HPDE6-E6E7 (cell line): ENCODE measurements around the gene ESPNL.
"Not testable (repeated sequence)": the region's sequence is repeated elsewhere in the genome, so short reads cannot be mapped to it uniquely, and the experiment has no call there.

Experiments
- DNase-seq: peaks from one replicate; pipeline ENCODE4 v3.0.0; 2011; ENCODE audit warnings: missing footprints; ENCODE audit errors: extremely low spot score

Gene ESPNL

GRCh38 chr2:238115709-238116108 lies 15.6 kb downstream of the ESPNL start:
- DNase-seq, result not testable (repeated sequence)

DNA sequence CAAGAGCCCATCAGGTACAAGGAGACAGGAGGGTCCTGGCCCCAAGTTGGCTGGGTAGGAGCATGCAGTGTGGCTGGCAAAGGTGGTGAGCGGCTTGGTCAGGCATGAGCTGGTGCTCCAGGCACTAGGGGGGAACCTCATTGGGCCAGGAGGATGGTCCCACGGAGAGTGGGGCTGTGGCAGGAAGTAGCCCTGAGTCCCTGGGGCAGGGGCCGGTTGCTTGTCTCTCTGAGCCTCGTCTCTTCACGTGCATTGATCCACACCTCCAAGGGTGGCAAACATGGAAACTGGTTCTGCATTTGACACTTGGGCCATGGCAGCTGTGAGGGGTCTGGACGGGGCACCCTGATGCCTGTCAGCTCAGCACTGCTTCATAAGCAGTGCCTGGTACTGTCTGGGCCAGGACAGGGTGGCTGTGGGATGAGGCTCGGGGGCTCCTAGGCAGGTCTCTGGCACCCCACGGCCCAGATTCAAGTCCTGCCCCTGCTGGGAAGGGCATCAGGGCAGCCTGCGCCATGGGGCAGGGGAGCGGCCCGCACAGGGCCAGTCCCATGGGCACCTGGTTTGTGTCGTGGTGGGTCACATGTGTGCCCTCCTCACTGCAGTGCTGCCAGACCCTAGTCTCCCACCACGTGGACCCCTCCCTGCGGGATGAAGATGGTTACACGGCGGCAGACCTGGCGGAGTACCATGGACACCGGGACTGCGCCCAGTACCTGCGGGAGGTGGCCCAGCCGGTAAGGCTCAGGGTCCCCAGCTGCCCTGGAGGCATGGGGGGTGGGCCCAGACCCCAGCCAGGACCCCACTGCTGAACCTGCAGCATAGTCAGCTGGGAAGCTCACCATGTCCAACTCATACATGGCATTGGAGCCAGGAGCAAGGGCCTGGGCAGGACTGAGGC lies 16.4 kb downstream of the ESPNL start:
- no peak for DNase-seq

DNA sequence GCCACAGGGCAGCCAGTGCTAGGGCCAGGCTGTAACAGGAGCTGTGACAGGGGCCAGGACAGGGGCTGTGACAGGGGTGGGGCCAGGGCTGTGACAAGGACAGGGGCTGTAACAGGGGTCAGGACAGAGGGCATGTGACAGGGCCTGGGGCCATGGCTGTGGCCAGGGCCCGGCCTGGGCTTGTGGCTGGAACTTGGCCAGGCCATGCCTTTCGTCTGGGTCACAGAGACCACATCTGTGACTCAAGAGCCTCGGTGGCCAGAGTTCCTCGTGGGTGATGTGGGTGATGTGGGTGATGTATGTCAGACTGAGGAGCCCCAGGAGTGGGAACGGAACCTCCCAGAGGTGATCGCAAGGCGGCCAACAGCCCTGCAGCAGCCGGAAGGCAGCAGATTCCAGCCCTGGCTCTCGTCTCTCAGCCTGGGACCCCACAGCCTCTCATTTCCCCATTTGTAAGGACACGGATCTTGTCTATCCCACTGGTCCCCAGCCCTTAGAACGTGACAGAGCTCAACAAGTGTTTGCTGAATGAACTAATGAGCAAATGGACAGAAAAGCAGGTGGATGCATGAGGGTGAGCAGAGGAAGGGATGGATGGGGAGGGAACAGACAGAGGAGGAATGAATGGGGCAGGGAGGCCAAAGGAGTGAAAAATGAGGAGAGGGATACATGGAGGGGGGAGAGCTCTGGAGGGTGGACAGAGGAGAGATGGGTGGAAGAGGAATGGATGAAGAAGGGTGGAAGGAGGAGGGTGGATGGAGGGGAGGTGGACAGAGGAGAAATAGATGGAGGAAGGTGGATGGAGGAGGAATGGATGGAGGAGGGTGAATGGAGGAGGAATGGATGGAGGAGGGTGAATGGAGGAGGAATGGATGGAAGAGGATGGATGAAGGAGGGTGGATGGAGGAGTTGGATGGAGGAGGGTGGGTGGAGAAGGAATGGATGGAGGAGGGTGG lies 17.3 kb downstream of the ESPNL start:
- DNase-seq, result no peak

DNA sequence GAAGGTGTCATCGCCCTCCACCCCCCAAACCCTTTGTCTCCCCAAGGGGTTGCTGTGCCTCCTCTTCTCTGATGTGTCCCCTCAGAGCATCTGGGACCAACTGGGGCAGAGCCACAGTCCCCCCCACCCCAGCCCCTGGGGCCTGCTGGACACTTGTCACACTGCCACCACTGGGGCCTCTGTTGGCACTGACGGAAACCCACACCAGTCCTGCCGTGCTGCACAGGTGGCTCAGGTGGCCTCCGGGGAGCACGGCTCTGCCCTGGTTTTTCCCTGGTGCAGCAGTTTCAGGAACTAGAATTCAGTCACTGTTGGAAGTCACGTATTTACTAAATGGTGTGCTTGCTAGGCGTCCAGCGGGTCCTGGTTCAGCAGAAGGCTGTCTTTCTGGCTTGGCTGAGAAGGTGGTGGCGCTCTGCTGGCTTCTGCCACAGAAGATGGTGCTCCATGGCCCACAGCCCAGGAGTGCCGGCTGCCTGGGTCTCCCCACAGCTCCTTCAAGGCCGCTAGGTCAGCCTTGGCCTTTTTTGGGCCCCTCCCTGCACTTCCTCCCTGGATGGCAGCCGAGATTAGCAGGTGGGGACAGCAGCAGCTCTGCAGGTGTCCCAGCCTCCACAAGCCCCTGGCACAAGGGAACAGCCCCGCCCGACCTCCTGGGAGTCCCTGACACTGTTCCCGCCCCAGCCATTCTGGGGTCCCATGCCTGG lies 19.8 kb downstream of the ESPNL start:
- no peak for DNase-seq

GRCh38 chr2:238120463-238121298 lies 20.5 kb downstream of the ESPNL start:
- DNase-seq, result no peak

GRCh38 chr2:238121511-238122286 lies 21.6 kb downstream of the ESPNL start:
- no peak for DNase-seq

DNA sequence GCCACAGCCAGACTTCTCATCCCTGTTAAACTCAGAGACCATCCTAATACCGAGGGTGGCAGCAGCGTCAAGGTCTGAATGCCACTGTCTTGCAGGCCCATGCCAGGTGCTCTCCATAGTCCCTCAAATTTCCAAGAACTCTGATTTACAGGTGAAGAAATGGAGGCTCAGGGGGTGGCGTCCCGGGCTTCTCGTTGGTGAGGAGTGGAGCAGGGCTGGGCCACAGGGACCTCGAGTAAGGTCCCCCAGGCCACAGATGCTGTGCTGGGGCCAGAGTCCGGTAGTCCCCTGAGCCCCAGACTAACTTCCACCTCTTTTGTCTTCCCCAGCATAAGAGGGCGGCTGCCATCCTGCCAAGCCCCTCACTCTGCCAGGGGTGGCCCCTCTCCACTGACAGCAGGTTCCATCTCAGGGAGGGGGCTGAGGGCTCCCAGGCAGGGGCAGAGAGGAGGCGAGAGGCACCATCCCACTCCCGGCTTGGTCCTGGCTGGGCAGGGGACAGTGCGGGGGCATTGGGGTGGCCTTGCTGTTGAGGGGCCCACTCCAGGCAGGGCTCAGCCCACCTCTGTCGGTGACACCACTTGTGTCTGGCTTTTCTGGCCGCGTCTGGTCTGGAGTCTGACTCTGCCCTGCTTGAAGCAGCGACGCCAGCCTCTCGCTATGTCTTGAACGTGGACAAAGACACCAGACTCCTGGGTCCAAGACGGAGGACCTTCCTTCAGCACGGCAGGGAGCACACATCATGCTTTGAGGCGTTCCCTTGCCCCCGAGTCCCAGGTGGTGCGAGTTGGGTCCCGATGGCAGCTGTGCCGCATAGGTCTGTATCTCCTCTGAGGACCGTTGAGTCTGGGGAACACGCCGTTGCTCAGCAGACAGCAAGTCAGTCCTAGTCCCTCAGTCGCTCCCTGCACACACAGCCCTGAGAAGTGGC lies 22.4 kb downstream of the ESPNL start:
- no peak for DNase-seq

GRCh38 chr2:238123218-238123971 lies 23.3 kb downstream of the ESPNL start:
- DNase-seq, result no peak

DNA sequence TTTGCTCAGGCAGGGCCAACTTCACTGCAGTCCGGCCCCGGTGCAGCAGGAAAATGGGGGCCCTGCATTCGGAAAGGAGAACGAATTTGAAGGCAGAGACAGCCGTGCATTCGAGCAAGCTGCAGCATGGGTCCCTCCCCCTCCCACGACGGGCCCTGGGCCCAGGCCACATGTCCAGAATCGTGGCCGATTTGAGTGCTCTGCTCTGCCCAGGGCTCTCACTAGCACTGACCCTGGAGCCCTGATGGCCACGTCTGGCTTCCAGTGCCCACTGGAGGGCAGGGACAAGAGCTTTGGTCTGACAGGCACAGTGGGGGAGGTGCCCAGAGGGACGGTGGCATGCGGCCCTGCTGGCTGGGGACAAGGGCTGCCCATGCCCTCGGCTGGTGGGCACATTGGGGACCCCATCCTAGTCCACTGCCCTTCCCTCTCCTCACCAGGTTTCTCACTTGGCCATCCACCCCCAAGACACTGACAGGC lies 23.9 kb downstream of the ESPNL start:
- DNase-seq, result no peak

- DNase-seq, result no peak
These were observed 24.5 kb downstream of the ESPNL start for GRCh38 chr2:238124488-238125126.

GRCh38 chr2:238125127-238125885 lies 25.2 kb downstream of the ESPNL start:
- DNase-seq, result no peak

GRCh38 chr2:238126338-238126737 lies 26.2 kb downstream of the ESPNL start:
- no peak for DNase-seq

GRCh38 chr2:238126775-238127164 lies 26.6 kb downstream of the ESPNL start:
- DNase-seq, result no peak

DNA sequence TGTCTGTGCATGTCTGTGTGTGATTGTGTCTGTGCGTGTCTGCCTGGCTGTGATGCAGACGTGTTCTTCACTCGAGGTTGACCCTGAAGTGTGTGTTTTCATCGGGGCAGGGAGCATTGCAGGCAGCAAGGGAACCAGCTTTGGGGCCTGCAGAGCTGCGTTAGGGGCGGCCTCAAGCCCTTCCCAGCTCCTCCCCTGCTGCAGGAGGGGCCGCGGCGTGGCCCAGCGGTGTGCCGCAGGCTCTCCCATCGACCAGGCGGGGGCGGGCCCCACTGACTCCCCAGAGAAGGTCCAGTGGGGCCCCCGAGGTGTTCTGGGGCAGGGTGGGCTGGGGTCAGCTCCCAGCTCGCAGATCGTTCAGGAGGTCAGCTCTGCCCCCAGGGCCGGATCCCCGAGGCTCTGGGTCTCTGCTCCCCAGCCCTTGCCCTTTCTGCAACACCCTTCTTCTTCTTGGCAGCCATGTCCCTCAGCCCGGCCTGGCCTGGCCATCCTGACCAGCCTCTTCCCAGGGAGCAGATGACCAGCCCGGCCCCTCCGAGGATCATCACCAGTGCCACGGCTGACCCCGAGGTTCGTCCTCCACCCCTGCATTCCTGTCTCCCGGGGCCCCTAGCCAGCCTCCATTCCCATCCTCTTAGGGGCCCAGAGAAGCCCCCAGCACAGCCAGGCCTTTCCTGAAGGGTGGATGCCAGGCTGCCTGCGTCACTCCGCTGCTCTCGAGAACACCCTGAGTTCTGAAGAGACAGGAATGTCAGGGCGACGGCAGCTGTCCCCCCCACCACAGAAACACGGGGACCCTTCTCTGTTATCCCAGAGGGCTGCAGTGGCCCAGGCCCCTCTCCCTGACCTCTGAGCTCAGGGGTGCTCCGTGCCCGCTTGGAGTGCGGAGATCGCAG lies 27.3 kb downstream of the ESPNL start:
- no peak for DNase-seq

DNA sequence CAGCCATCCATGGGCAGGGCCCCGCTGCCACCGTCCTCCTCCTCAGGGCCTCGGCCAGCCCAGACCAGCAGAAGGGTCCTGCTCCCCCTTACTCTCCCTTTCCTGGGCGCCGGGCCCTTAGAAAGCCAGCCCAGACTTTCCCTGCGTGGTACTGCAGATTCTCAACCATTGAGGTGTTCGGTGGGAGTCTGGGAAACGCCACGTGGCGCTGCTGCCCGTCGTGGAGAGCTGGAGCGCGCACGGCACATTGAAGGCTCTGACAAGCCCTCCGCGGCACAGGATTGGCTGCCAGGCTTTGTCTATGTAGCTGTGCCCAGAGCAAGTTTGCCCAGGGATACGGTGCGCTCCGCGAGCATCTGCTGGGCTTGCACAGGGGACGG lies 27.9 kb downstream of the ESPNL start:
- DNase-seq, result no peak

- DNase-seq, result no peak
These were observed 28.4 kb downstream of the ESPNL start for GRCh38 chr2:238128534-238129001.
